Stimulated activated CD4-positive, alpha-beta T cell treated with anti-CD3 and anti-CD28 coated beads, TNF-alpha, amount 100 ng/mL, for 1 hour (primary cell): Measurements from ENCODE around the gene RERE.

ENCODE experiments used
- DNase-seq, 3 donors: peaks; one replicate each; pipeline ENCODE4 v3.0.0-alpha.2; 2020; ENCODE audit warnings: low read depth in 3 of 3, low spot score in 1 of 3

RERE gene

GRCh38 chr1:8371372-8371991 lies 446.0 kb downstream of the RERE start:
- DNase-seq: no peak

GRCh38 chr1:8370905-8371315 lies 446.5 kb downstream of the RERE start:
- DNase-seq: no peak

- no peak for DNase-seq
These were observed 447.2 kb downstream of the RERE start for GRCh38 chr1:8370046-8370881.

GRCh38 chr1:8368956-8369639 lies 448.3 kb downstream of the RERE start:
- no peak for DNase-seq

- DNase-seq: no peak
These were observed 449.8 kb downstream of the RERE start for GRCh38 chr1:8367571-8368194.

- DNase-seq: no peak
These were observed 451.6 kb downstream of the RERE start for GRCh38 chr1:8365661-8366362.

- no peak for DNase-seq
These were observed 452.7 kb downstream of the RERE start for GRCh38 chr1:8364528-8365442.

- DNase-seq: no peak
These were observed 453.6 kb downstream of the RERE start for GRCh38 chr1:8363767-8364301.

GRCh38 chr1:8363186-8363766 lies 454.2 kb downstream of the RERE start:
- DNase-seq: no peak

- DNase-seq: no peak
These were observed 454.7 kb downstream of the RERE start for GRCh38 chr1:8362701-8363101.

- DNase-seq: no peak
These were observed 456.1 kb downstream of the RERE start for GRCh38 chr1:8361198-8361849.

GRCh38 chr1:8360493-8361197 lies 456.8 kb downstream of the RERE start:
- no peak for DNase-seq

GRCh38 chr1:8359617-8360481 lies 457.6 kb downstream of the RERE start:
- DNase-seq: no peak

- no peak for DNase-seq
These were observed 458.4 kb downstream of the RERE start for GRCh38 chr1:8358897-8359616.

GRCh38 chr1:8358241-8358896 lies 459.1 kb downstream of the RERE start:
- DNase-seq: no peak
